SKM-1 treated with dmso at 0.1 percent for 144 hours (cell line): ENCODE data around the gene CES2.
"Not testable (repeated sequence)": the region's sequence is repeated elsewhere in the genome, so short reads cannot be mapped to it uniquely, and the experiment has no call there.

ENCODE experiments used
- DNase-seq: peaks from one replicate; lab custom pipeline; 2025; ENCODE audit not compliant: unreplicated experiment; lab: John Stamatoyannopoulos, UW

CES2 gene

DNA sequence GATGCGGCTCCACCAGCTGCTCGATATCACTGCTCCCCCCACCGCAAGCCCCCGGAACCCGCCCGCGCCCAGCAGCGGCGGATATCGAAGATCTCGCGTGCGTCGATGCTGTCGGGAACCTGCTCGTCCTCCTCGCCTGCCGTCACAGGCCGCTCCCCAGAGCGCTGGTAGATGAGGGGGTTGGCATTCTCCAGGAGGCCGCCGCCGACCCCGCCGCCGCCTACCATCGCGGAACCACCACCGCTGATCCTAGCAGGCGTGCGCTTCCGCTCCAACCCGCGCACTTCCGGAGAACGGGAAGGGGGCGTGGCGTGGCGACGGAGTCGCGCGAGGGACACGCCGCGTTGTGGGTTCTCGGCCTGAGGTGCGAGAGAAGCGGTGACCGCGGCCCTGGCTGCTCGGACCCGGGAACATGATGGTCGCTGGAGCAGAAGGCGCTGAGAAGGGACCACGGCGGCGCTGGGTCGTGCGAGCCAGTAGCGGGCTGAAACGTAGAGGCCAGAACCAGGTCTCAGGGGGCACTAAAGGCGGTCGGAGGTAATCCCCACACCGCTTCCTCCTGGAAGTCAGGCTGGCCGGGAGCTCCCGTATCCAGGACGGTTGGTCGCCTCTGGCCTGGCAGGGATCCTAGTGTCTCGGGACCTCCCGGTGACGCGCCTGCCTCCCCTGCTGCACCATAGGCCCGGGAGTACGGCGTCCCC is 1.0 kb upstream of the CES2 start, which contains the start of gene CIAO2B:
Gene CIAO2B (minus strand): TSS at position 265 of the 701 bp plus-strand sequence. CDS start 38 bp downstream, at position 227.
- peak; percentile 68 for DNase-seq

DNA sequence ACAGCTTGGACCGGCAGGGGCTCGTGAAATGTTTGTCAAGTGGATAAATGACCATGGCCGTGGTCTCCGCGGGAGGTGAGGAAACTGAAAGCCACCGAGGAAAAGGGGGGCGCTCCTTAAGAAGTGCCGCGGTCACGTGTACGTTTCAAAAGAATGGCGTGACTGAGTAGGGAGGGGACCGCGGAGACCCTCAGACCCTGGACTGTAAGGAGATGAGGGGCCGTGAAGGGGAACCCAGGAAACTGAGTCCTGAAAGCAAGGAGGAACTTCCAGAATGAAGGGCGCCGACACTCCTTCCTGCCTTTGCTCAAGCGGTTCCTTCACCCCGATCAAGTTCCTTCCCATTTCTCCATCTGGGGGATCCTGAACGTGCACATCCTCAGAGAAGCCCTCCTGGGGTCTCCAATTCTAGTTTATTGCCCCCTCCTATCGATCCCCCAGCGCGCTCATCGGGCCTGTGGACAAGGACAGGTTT is 440 bp upstream of the CES2 start:
- DNase-seq: not testable (repeated sequence)

DNA sequence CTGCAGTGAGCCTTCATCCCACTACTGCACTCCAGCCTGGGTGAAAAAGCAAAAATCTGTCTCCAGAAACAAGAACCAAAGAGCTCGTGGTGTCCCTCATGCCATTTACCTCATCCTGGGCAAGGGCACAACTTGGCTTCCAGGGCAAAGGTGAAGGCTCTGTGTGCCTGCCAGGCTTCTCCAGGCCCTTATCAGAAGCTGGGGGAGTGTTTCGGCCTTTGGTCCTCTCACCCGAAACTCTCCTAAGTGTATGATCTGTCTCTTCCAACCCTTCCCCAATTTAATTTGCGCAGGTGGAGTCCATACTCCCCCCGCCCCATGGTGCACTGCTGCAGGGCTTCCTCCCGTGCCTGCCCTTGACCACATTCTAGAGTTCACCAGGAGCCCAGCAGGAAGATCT is 1.1 kb downstream of the CES2 start:
- DNase-seq: no peak

DNA sequence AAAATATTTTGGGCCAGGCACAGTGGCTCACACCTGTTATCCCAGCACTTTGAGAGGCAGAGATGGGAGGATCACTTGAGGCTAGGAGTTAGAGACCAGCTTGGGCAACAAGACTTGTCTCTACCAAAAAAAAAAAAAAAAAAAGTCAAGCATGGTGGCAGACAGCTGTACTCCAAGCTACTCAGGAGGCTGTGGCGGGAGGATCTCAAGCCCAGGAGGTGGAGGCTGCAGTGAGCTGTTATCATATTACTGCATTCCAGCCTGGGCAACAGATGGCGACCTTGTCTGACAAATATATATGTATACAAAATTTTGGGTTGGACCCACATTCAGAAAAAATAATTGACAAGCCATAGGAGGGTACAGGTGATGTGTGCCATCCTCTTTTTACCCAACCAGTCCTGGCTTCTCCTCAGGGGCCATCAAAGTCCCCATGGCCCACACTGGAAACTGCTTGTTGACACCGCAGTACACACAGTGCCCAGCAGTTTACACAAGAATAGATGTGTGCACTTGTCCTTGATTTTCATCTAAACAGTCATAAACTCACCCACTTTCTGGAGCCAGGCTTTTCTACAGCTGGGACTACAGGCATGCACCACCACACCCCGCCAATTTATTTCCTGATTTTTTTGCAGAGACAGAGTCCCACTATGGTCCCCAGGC is 1.7 kb downstream of the CES2 start:
- DNase-seq: no peak

GRCh38 chr16:66937725-66938337 is 2.5 kb downstream of the CES2 start:
- no peak for DNase-seq

DNA sequence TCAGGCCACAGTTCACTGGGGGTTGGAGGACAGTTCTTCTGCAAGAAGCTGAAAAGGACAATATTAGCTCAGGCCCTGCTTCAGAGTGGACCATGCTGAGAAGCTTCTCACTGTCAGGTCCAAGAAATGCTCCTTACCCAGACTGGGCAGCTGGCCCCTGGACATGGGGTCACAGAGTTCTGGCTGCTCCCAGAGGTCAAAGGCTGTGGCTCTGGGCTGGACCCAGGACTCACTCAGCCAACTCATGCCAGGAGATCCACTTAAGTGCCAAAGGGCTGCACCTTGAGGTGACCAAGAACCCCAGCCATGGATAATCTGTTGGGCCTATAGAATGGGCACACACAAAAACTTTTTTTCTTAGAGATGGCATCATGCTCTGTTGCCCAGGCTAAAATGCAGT is 4.0 kb downstream of the CES2 start:
- no peak for DNase-seq

DNA sequence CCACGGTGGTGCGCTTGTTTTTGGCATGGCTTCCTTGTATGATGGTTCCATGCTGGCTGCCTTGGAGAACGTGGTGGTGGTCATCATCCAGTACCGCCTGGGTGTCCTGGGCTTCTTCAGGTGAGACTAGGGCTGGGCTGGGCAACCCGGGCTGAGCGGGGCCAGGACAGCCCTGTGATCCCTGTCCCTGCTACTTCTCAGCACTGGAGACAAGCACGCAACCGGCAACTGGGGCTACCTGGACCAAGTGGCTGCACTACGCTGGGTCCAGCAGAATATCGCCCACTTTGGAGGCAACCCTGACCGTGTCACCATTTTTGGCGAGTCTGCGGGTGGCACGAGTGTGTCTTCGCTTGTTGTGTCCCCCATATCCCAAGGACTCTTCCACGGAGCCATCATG is 4.9 kb downstream of the CES2 start:
- no peak for DNase-seq

DNA sequence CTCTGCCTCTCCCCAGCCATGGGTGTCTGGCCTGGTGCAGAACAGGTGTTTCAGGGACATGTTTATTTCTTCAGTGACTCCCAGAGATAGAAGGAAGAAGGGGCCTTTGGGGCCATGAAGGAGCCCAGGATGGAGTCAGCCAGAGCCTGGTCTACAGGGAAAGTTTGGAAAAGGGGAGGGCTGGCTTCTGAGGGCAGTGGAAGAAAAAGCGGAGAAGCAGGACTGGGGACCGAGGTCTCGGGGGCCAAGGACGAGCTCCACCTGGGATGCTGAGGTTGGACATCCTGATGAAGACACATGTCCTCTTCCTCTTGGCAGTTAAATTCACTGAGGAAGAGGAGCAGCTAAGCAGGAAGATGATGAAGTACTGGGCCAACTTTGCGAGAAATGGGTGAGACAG is 7.7 kb downstream of the CES2 start:
- no peak for DNase-seq

DNA sequence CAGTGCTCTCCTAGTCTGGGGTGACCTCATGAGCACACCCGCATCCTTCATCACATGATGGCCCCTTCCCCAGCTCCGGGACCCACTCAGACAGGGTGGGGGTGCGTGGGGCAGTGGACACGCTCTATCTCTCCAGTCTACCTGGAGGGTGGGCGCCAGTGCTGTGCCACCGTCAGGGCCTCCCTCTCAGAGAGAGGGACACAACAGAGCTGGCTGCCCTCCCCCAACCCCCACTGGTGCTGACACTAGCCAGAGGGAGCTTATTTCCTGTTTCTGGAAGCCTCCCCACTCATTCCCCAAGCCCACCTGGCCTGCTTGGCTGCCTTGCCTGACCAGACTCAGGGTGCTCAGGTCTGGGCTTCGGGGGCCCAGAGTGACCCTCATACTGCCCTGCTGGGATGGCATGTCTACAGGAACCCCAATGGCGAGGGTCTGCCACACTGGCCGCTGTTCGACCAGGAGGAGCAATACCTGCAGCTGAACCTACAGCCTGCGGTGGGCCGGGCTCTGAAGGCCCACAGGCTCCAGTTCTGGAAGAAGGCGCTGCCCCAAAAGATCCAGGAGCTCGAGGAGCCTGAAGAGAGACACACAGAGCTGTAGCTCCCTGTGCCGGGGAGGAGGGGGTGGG is 8.2 kb downstream of the CES2 start:
- no peak for DNase-seq

DNA sequence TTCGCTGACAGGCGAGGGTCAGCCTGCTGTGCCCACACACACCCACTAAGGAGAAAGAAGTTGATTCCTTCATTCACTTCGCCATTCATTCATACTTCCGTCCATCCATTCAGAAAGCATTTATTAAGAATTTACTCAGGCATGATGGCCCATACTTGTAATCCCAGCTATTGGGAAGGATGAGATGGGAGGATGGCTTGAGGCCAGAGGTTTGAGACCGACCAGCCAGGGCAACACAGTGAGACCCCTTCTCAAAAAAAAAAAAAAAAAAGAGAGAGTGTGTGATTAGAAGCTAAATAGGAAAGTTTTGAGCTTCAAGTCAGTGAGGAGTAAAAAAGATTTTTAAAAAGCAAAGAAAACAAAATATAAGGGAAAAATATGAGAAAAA is 8.7 kb downstream of the CES2 start:
- DNase-seq: no peak

DNA sequence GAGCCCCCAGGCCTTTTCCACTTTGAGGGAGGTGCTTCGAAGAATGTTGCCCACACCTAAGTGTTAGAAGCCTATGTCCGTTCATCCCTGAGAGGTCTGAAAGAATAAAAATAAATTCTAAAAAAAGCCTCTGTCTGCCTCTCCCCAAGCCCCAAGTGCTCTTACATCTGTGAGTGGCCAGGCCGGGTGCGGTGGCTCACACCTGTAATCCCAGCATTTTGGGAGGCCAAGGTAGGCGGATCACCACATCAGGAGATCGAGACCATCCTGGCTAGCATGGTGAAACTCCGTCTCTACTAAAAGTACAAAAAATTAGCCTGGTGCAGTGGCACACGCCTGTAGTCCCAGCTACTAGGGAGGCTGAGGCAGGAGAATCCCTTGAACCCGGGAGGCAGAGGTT is 9.7 kb downstream of the CES2 start:
- DNase-seq: not testable (repeated sequence)

- no peak for DNase-seq
Observed at GRCh38 chr16:66945939-66946338, 10.6 kb downstream of the CES2 start.

GRCh38 chr16:66946541-66946940 is 11.2 kb downstream of the CES2 start:
- DNase-seq: no peak

DNA sequence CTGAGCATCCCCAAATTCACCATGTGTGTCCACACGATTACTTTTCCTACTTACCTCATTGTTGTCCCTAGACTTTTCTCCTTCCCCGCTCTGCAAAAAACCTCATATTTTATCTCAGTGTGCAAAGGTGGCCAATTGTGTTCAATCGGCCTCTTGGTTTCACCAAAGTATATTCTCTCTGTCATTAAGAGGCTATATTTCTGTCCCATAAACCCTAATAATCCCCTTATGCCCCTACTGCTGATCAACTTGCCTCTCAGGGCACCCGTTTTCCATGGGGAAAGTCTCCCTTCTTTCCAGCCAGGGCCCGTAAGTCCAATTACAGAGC is 11.6 kb downstream of the CES2 start:
- DNase-seq: no peak

- DNase-seq: peak; percentile 90
Observed at GRCh38 chr16:66947302-66948065, 12.2 kb downstream of the CES2 start.

- no peak for DNase-seq
Observed at GRCh38 chr16:66948134-66948836, 13.0 kb downstream of the CES2 start.

DNA sequence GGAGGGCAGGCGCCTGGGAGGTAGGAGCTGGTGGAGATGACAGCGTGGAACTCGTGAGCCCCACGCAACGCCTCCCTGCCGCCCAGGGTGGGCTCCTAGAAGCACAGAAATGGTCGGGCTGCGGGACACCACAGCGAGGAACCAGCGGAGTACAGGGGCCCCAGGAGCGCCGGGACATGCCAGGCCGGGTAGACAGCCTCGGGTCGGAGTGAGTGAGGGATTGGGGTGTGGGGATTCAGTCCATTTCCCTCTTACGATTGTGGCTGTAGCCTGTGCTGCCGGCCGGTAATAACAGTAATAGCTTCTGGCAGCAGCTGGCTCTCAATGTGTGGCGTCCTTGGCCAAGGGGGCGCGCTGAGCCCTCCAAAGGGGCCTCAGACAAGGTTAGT is 13.5 kb downstream of the CES2 start:
- no peak for DNase-seq

GRCh38 chr16:66949472-66949871 is 14.2 kb downstream of the CES2 start:
- no peak for DNase-seq

DNA sequence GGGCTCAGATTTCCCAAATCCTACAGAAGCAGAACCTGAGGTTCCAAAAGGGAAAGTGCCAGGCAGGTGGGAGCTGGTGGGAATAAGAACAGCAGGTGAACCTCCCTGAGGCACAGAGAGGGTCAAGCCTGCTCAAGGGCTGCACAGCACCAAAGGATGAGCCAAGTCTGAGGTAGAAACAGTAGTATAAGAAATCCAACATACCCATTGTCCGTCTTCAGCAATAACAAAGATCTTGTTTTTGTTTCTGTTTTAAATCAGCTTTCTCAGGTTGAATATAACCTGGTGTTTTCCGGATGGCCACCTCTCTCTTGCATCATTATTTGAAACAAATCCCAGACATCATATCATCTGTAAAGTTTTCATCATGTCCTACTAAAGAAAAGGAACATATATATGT is 15.1 kb downstream of the CES2 start:
- DNase-seq: no peak

DNA sequence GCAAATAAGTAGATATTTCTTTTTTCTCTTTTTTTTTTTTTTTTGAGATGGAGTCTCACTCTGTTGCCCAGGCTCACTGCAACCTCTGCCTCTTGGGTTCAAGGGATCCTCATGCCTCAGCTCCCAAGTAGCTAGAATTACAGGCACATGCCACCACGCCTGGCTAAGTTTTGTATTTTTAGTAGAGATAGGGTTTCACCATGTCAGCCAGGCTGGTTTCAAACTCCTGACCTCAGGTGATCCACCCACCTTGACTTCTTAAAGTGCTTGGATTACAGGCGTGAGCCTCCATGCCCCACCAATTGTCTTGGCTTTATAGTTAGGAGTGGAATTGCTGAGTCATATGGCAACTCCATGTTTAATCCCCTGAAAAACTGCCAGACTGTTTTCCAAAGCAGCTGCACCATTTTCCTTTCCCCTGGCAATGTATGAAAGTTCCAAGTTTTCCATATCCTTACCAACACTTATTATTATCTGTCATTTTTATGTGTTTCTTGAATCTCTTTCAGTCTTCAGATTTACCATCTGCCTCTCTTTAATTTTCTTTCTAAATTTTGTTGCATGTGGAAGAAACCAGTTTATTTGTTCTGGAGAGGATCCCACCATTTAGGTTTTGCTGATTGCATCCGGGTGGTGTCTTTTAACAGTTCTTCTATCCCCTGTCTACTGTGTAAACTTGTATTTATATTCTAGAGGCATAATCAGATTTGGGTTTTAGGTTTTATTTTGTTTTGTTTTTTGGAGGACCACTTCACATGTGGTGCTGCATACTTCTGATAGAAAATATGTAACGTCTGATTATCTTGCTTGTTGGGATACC is 15.9 kb downstream of the CES2 start:
- no peak for DNase-seq
